H9 (cell line): ENCODE results near the gene SPTSSB. TPM values are rescaled to one million over a fixed set of nuclear protein-coding genes. Genes with fewer than 3 reads are reported as not detected.
A peak's percentile ranks its signal among the peaks of the same experiment; 100 is the strongest.

Source experiments
- DNase-seq: peaks from one replicate; pipeline ENCODE4 v3.0.0-alpha.2; 2017
- H2AFZ ChIP-seq: one replicate; pipeline ENCODE4 v1.6.1; 2013; ENCODE audit warnings: mild to moderate bottlenecking, low read length, control low read depth, moderate library complexity
- H2AK5ac ChIP-seq: 2 replicates; pipeline ENCODE4 v1.6.1; 2013; ENCODE audit warnings: low read length, control low read depth, mixed read lengths; ENCODE audit not compliant: insufficient read length
- H2BK120ac ChIP-seq: one replicate; pipeline ENCODE4 v1.6.1; 2013; ENCODE audit warnings: low read depth, mild to moderate bottlenecking, low read length, control low read depth, inconsistent platforms; ENCODE audit not compliant: poor library complexity, severe bottlenecking
- H2BK12ac ChIP-seq: 2 replicates; pipeline ENCODE4 v1.6.1; 2013; ENCODE audit warnings: low read length, control low read depth, mixed read lengths, low read depth; ENCODE audit not compliant: insufficient read length
- H2BK15ac ChIP-seq: 2 replicates; pipeline ENCODE4 v1.6.1; 2013; ENCODE audit warnings: low read depth, low read length, control low read depth
- H2BK20ac ChIP-seq: one replicate; pipeline ENCODE4 v1.6.1; 2013; ENCODE audit warnings: low read depth, mild to moderate bottlenecking, low read length, control low read depth, inconsistent platforms; ENCODE audit not compliant: poor library complexity, severe bottlenecking
- H2BK5ac ChIP-seq: 2 replicates; pipeline ENCODE4 v1.6.1; 2013; ENCODE audit warnings: low read length, control low read depth, mixed read lengths; ENCODE audit not compliant: insufficient read length
- H3K14ac ChIP-seq: 2 replicates; pipeline ENCODE4 v1.6.1; 2013; ENCODE audit warnings: low read length, control low read depth; ENCODE audit not compliant: insufficient read depth
- H3K18ac ChIP-seq: 2 replicates; pipeline ENCODE4 v1.6.1; 2013; ENCODE audit warnings: low read depth, mild to moderate bottlenecking, mixed read lengths, low read length, control low read depth; ENCODE audit not compliant: insufficient read length
- H3K23ac ChIP-seq: 2 replicates; pipeline ENCODE4 v1.6.1; 2013; ENCODE audit warnings: low read length, control low read depth, mixed read lengths, low read depth; ENCODE audit not compliant: insufficient read length
- H3K23me2 ChIP-seq: 2 replicates; pipeline ENCODE4 v1.6.1; 2013; ENCODE audit warnings: low read depth, mild to moderate bottlenecking, mixed read lengths, low read length, control low read depth; ENCODE audit not compliant: insufficient read length, poor library complexity, severe bottlenecking
- H3K27ac ChIP-seq: 2 replicates; pipeline ENCODE4 v1.5.1; 2013; ENCODE audit warnings: low read length, control low read depth, mixed read lengths, low read depth; ENCODE audit not compliant: insufficient read length
- H3K27me3 ChIP-seq: 2 replicates; pipeline ENCODE4 v1.6.1; 2013; ENCODE audit warnings: low read length, control low read depth, inconsistent platforms; ENCODE audit not compliant: insufficient read depth
- H3K4ac ChIP-seq: 2 replicates; pipeline ENCODE4 v1.6.1; 2013; ENCODE audit warnings: low read depth, mild to moderate bottlenecking, control low read depth, inconsistent platforms, low read length, moderate library complexity
- H3K4me1 ChIP-seq: 2 replicates; pipeline ENCODE4 v1.6.1; 2013; ENCODE audit warnings: low read length, control low read depth, inconsistent platforms; ENCODE audit not compliant: insufficient read depth
- H3K4me2 ChIP-seq: 2 replicates; pipeline ENCODE4 v1.6.1; 2013; ENCODE audit warnings: low read length, control low read depth, mixed read lengths; ENCODE audit not compliant: insufficient read length, insufficient read depth
- H3K56ac ChIP-seq: 2 replicates; pipeline ENCODE4 v1.6.1; 2013; ENCODE audit warnings: low read depth, mild to moderate bottlenecking, mixed read lengths, low read length, control low read depth; ENCODE audit not compliant: insufficient read length
- H3K79me1 ChIP-seq: 2 replicates; pipeline ENCODE4 v1.6.1; 2013; ENCODE audit warnings: low read depth, mild to moderate bottlenecking, moderate library complexity, low read length, control low read depth, inconsistent platforms; ENCODE audit not compliant: insufficient read depth, poor library complexity, severe bottlenecking
- H3K79me2 ChIP-seq: 2 replicates; pipeline ENCODE4 v1.6.1; 2013; ENCODE audit warnings: low read length, control low read depth, inconsistent platforms; ENCODE audit not compliant: insufficient read depth
- H3K9ac ChIP-seq: 2 replicates; pipeline ENCODE4 v1.6.1; 2013; ENCODE audit warnings: low read length, control low read depth, mixed read lengths; ENCODE audit not compliant: insufficient read length; ENCODE audit errors: extremely low read depth
- H3K9me3 ChIP-seq: one replicate; pipeline ENCODE4 v1.6.1; 2013; ENCODE audit warnings: low read depth, low read length, inconsistent platforms; ENCODE audit not compliant: control insufficient read depth
- H3T11ph ChIP-seq: one replicate; pipeline ENCODE4 v1.6.1; 2013; ENCODE audit warnings: mild to moderate bottlenecking, low read length, control low read depth, inconsistent platforms
- H4K20me1 ChIP-seq: one replicate; pipeline ENCODE4 v1.6.1; 2013; ENCODE audit not compliant: control insufficient read depth, insufficient read length, insufficient read depth
- H4K5ac ChIP-seq: 2 replicates; pipeline ENCODE4 v1.6.1; 2013; ENCODE audit warnings: low read depth, mild to moderate bottlenecking, mixed read lengths, low read length, control low read depth; ENCODE audit not compliant: insufficient read length
- H4K8ac ChIP-seq: replicated peaks from 2 replicates; pipeline ENCODE4 v1.6.1; 2013; ENCODE audit warnings: low read length, control low read depth, mixed read lengths, low read depth; ENCODE audit not compliant: insufficient read length
- H4K91ac ChIP-seq: 2 replicates; pipeline ENCODE4 v1.6.1; 2013; ENCODE audit warnings: low read depth, mild to moderate bottlenecking, moderate library complexity, mixed read lengths, low read length, control low read depth; ENCODE audit not compliant: insufficient read length
- H3K27ac Mint-ChIP-seq, 3 experiments: 2 replicates in 2 of 3; 3 replicates in 1 of 3; pipeline ENCODE4 v1.8.0; 2020 to 2021; ENCODE audit warnings: mixed read lengths in 3 of 3, mild to moderate bottlenecking in 1 of 3, moderate library complexity in 1 of 3
- H3K27me3 Mint-ChIP-seq: 2 replicates; pipeline ENCODE4 v1.8.0; 2021; ENCODE audit warnings: low read depth, mild to moderate bottlenecking, moderate library complexity, mixed read lengths
- H3K36me3 Mint-ChIP-seq, 3 experiments: 2 replicates in 2 of 3; 3 replicates in 1 of 3; pipeline ENCODE4 v1.8.0; 2020 to 2021; ENCODE audit warnings: low read depth in 3 of 3, mixed read lengths in 3 of 3; ENCODE audit not compliant: insufficient read depth in 1 of 3
- H3K4me1 Mint-ChIP-seq, 2 experiments: 2 replicates each; pipeline ENCODE4 v1.8.0; 2020; ENCODE audit warnings: mixed read lengths in 2 of 2
- H3K4me3 Mint-ChIP-seq, 2 experiments: 2 replicates in 1 of 2; 3 replicates in 1 of 2; pipeline ENCODE4 v1.8.0; 2020 to 2021; ENCODE audit warnings: mild to moderate bottlenecking in 2 of 2, mixed read lengths in 2 of 2, moderate library complexity in 1 of 2
- H3K9me3 Mint-ChIP-seq, 2 experiments: 2 replicates in 1 of 2; 3 replicates in 1 of 2; pipeline ENCODE4 v1.8.0; 2020; ENCODE audit warnings: mild to moderate bottlenecking in 2 of 2, mixed read lengths in 2 of 2, moderate library complexity in 1 of 2
- CTCF ChIP-seq: fragments of 200-600 bp; sonication (generic); conservative IDR thresholded peaks from 3 replicates; pipeline ENCODE4 v1.8.0; 2021; ENCODE audit warnings: antibody characterized with exemption, mild to moderate bottlenecking
- WGBS: extraction: QIAGEN DNeasy Blood & Tissue Kit; methylation state at CpG from one replicate; pipeline ENCODE4 v1.1.7; 2013; ENCODE audit warnings: missing lambda C conversion rate, low lambda C conversion rate, mixed read lengths; ENCODE audit not compliant: insufficient read length; ENCODE audit errors: extremely low coverage; 5-methylcytosine and 5-hydroxymethylcytosine counted together
- total RNA-seq: library from RNA; stranded (reverse); gene quantifications from 2 replicates; pipeline ENCODE4 v1.2.1, GENCODE V29; 2021

Gene SPTSSB
- total RNA-seq, 1 experiment from 2014 or later: 3.5 TPM

- peak overlapping the region in 2 of 3 experiments; percentile 36 to 52; a peak in 3 of 7 replicates for H3K27ac Mint-ChIP-seq
Measured at GRCh38 chr3:161349529-161350312, 21.6 kb downstream of the SPTSSB start.

More at GRCh38 chr3:161349529-161350312, 21.6 kb downstream of the SPTSSB start:
- Histone ChIP-seq H2BK120ac (no peak overlapping the region), H3K23me2 (no peaks in the 10 kb centered on the region), H2BK20ac (no peak overlapping the region), H2AK5ac (no peak overlapping the region), H3K27me3 (no peaks in the 10 kb centered on the region), H3K23ac (no peak overlapping the region), H4K5ac (no peak overlapping the region), H3K9me3 (no peaks in the 10 kb centered on the region), H2AFZ (no peak overlapping the region), H2BK5ac (no peak overlapping the region), H3K9ac (no peak overlapping the region), H3K79me2 (no peaks in the 10 kb centered on the region), H4K20me1 (no peaks in the 10 kb centered on the region), H3K4me1 (no peaks in the 10 kb centered on the region), H3K27ac (no peak overlapping the region), H3K14ac (no peak overlapping the region), H4K91ac (no peak overlapping the region), H3K18ac (no peak overlapping the region), H3K4ac (no peak overlapping the region), H2BK15ac (no peak overlapping the region), H3K79me1 (no peaks in the 10 kb centered on the region), H3K56ac (no peak overlapping the region), H4K8ac (no peak overlapping the region), H2BK12ac (no peak overlapping the region), H3T11ph (no peak overlapping the region), H3K4me2 (no peak overlapping the region)
- H3K4me1 Mint-ChIP-seq: peaks cover 0 to 5% of the 10 kb centered on the region in 2 experiments
- H3K27me3 Mint-ChIP-seq: no peaks in the 10 kb centered on the region
- H3K9me3 Mint-ChIP-seq: no peaks in the 10 kb centered on the region
- no CpG with 5 or more reads among the region's 7 CpGs for WGBS
- H3K4me3 Mint-ChIP-seq: no peak overlapping the region
- TF ChIP-seq CTCF: no peak
- no peak for DNase-seq
- H3K36me3 Mint-ChIP-seq: no peaks in the 10 kb centered on the region
